IMR-90 (cell line): Measurements from ENCODE around the gene USP10.

ENCODE experiments used
- BHLHE40 ChIP-seq: fragments of 150-350 bp; IDR thresholded peaks from 2 replicates; pipeline ENCODE4 v1.6.1; 2016; ENCODE audit warnings: mild to moderate bottlenecking, low read depth, low read length
- CEBPB ChIP-seq: IDR thresholded peaks from 2 replicates; pipeline ENCODE4 v1.6.1; 2012; ENCODE audit warnings: low read depth, low read length, improper control_type of control experiment
- CHD1 ChIP-seq: IDR thresholded peaks from 2 replicates; pipeline ENCODE4 v1.6.1; 2012; ENCODE audit warnings: low read depth, low read length, improper control_type of control experiment
- CTCF ChIP-seq: conservative IDR thresholded peaks from 2 replicates; pipeline ENCODE4 v1.5.1; 2012; ENCODE audit warnings: mild to moderate bottlenecking, low read depth, low read length, improper control_type of control experiment
- FOS ChIP-seq: fragments of 150-350 bp; IDR thresholded peaks from 2 replicates; pipeline ENCODE4 v1.6.1; 2016; ENCODE audit warnings: low read depth, low read length
- MAZ ChIP-seq: IDR thresholded peaks from 2 replicates; pipeline ENCODE4 v1.6.1; 2012; ENCODE audit warnings: low read depth, mild to moderate bottlenecking, low read length, improper control_type of control experiment, moderate library complexity, borderline replicate concordance
- MXI1 ChIP-seq: IDR thresholded peaks from 2 replicates; pipeline ENCODE4 v1.6.1; 2012; ENCODE audit warnings: low read depth, mild to moderate bottlenecking, low read length, moderate library complexity, borderline replicate concordance
- POLR2A ChIP-seq: IDR thresholded peaks from 2 replicates; pipeline ENCODE4 v1.6.1; 2012; ENCODE audit warnings: mild to moderate bottlenecking, low read depth, low read length
- RAD21 ChIP-seq: IDR thresholded peaks from 2 replicates; pipeline ENCODE4 v1.6.1; 2012; ENCODE audit warnings: low read length, improper control_type of control experiment
- SMC3 ChIP-seq: fragments of 150-350 bp; IDR thresholded peaks from 2 replicates; pipeline ENCODE4 v1.6.1; 2016; ENCODE audit warnings: low read depth, mild to moderate bottlenecking, antibody characterized with exemption, low read length, moderate library complexity
- USF2 ChIP-seq: fragments of 150-350 bp; IDR thresholded peaks from 2 replicates; pipeline ENCODE4 v1.6.1; 2017; ENCODE audit warnings: mild to moderate bottlenecking, antibody characterized with exemption, low read length, low read depth

GRCh38 chr16:84786605-84787262 is 86.9 kb downstream of the USP10 start:
- TF ChIP-seq MAZ (no peak), RAD21 (no peak), CTCF (no peak), POLR2A (no peak), BHLHE40 (no peak), SMC3 (no peak), CEBPB (no peak), CHD1 (no peak), USF2 (no peak), FOS (no peak), MXI1 (no peak)
